Measurements from ENCODE around the gene PGLYRP1. TPM values are rescaled to one million over a fixed set of nuclear protein-coding genes. Genes with fewer than 3 reads are reported as not detected.

Gene PGLYRP1
- total RNA-seq, 1 donor from 2014 or later = 0.54 TPM

- TF ChIP-seq, protein P1, sequence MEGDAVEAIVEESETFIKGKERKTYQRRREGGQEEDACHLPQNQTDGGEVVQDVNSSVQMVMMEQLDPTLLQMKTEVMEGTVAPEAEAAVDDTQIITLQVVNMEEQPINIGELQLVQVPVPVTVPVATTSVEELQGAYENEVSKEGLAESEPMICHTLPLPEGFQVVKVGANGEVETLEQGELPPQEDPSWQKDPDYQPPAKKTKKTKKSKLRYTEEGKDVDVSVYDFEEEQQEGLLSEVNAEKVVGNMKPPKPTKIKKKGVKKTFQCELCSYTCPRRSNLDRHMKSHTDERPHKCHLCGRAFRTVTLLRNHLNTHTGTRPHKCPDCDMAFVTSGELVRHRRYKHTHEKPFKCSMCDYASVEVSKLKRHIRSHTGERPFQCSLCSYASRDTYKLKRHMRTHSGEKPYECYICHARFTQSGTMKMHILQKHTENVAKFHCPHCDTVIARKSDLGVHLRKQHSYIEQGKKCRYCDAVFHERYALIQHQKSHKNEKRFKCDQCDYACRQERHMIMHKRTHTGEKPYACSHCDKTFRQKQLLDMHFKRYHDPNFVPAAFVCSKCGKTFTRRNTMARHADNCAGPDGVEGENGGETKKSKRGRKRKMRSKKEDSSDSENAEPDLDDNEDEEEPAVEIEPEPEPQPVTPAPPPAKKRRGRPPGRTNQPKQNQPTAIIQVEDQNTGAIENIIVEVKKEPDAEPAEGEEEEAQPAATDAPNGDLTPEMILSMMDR (IDR thresholded peaks at IDR 0.05; ENCODE audit: unreplicated experiment) = no peak
- H3K9me3 Mint-ChIP-seq (ENCODE audit: unreplicated experiment) = no peaks in the 10 kb centered on the region
- H3K36me3 Mint-ChIP-seq (ENCODE audit: low read depth, unreplicated experiment) = peaks cover 42% of the 10 kb centered on the region
- DNase-seq (ENCODE audit: low spot score) = peak; percentile 41
- peak overlapping the region; percentile 96 for H3K27ac Mint-ChIP-seq (ENCODE audit: unreplicated experiment)
- H3K4me3 Mint-ChIP-seq (ENCODE audit: unreplicated experiment) = peak overlapping the region; percentile 99
- peaks cover 14% of the 10 kb centered on the region for H3K27me3 Mint-ChIP-seq (ENCODE audit: unreplicated experiment)
- H3K4me1 Mint-ChIP-seq (ENCODE audit: unreplicated experiment) = peaks cover 49% of the 10 kb centered on the region
Observed at GRCh38 chr19:45971260-45971902, 51.5 kb downstream of the PGLYRP1 start.

- no peak for DNase-seq (ENCODE audit: low spot score)
- H3K4me1 Mint-ChIP-seq (ENCODE audit: unreplicated experiment) = peaks cover 63% of the 10 kb centered on the region
- H3K9me3 Mint-ChIP-seq (ENCODE audit: unreplicated experiment) = no peaks in the 10 kb centered on the region
- TF ChIP-seq, protein P1 (IDR thresholded peaks at IDR 0.05; ENCODE audit: unreplicated experiment) = no peak
- H3K27me3 Mint-ChIP-seq (ENCODE audit: unreplicated experiment) = peaks cover 18% of the 10 kb centered on the region
- H3K4me3 Mint-ChIP-seq (ENCODE audit: unreplicated experiment) = peak overlapping the region; percentile 28
- peak overlapping the region; percentile 21 for H3K27ac Mint-ChIP-seq (ENCODE audit: unreplicated experiment)
- H3K36me3 Mint-ChIP-seq (ENCODE audit: low read depth, unreplicated experiment) = peaks cover 56% of the 10 kb centered on the region
Observed at GRCh38 chr19:45969676-45970075, 53.2 kb downstream of the PGLYRP1 start.

Small RNA genes lying within 50 kb of the gene (microRNA-seq; reads per million reads assigned to microRNA genes)
- gene MIR769 (ENCODE audit: unreplicated experiment) = 330 reads per million, percentile 89 among the genes with 10 or more reads in this experiment

Other genes with a start within 250 kb of the PGLYRP1 start
- gene DMPK, start 240.6 kb downstream of the PGLYRP1 start, total RNA-seq (ENCODE audit: unreplicated experiment) = 80.3 TPM
- gene DMWD, start 230.2 kb downstream of the PGLYRP1 start, total RNA-seq (ENCODE audit: unreplicated experiment) = 95.3 TPM
- gene RSPH6A, start 207.7 kb downstream of the PGLYRP1 start, total RNA-seq (ENCODE audit: unreplicated experiment) = 0.28 TPM
- gene SYMPK, start 159.9 kb downstream of the PGLYRP1 start, total RNA-seq (ENCODE audit: unreplicated experiment) = 70.7 TPM
- 1.1 TPM for gene FOXA3, start 158.7 kb downstream of the PGLYRP1 start, total RNA-seq (ENCODE audit: unreplicated experiment)
- gene IRF2BP1, start 136.9 kb downstream of the PGLYRP1 start, total RNA-seq (ENCODE audit: unreplicated experiment) = 17.6 TPM
- 9.0 TPM for gene MYPOP, start 120.4 kb downstream of the PGLYRP1 start, total RNA-seq (ENCODE audit: unreplicated experiment)
- gene NANOS2, start 108.3 kb downstream of the PGLYRP1 start, total RNA-seq (ENCODE audit: unreplicated experiment) = not detected
- gene NOVA2, start 49.2 kb downstream of the PGLYRP1 start, total RNA-seq (ENCODE audit: unreplicated experiment) = 86.0 TPM
- gene CCDC61, start 27.6 kb downstream of the PGLYRP1 start, total RNA-seq (ENCODE audit: unreplicated experiment) = 9.5 TPM
- gene IGFL4, start 17.9 kb upstream of the PGLYRP1 start, total RNA-seq (ENCODE audit: unreplicated experiment) = not detected
- not detected for gene IGFL3, start 101.6 kb upstream of the PGLYRP1 start, total RNA-seq (ENCODE audit: unreplicated experiment)
- not detected for gene IGFL2, start 125.2 kb upstream of the PGLYRP1 start, total RNA-seq (ENCODE audit: unreplicated experiment)
- not detected for gene IGFL1, start 206.7 kb upstream of the PGLYRP1 start, total RNA-seq (ENCODE audit: unreplicated experiment)

Measured in endothelial cell (in vitro differentiated cells).